ENCODE data around the gene CGREF1. TPM values are rescaled to one million over a fixed set of nuclear protein-coding genes. Genes with fewer than 3 reads are reported as not detected.
"Not testable (repeated sequence)": the region's sequence is repeated elsewhere in the genome, so short reads cannot be mapped to it uniquely, and the experiment has no call there.

The CGREF1 gene
- total and polyA plus RNA-seq, 2 experiments from 2014 or later, result 0.48 to 0.55 TPM

DNA sequence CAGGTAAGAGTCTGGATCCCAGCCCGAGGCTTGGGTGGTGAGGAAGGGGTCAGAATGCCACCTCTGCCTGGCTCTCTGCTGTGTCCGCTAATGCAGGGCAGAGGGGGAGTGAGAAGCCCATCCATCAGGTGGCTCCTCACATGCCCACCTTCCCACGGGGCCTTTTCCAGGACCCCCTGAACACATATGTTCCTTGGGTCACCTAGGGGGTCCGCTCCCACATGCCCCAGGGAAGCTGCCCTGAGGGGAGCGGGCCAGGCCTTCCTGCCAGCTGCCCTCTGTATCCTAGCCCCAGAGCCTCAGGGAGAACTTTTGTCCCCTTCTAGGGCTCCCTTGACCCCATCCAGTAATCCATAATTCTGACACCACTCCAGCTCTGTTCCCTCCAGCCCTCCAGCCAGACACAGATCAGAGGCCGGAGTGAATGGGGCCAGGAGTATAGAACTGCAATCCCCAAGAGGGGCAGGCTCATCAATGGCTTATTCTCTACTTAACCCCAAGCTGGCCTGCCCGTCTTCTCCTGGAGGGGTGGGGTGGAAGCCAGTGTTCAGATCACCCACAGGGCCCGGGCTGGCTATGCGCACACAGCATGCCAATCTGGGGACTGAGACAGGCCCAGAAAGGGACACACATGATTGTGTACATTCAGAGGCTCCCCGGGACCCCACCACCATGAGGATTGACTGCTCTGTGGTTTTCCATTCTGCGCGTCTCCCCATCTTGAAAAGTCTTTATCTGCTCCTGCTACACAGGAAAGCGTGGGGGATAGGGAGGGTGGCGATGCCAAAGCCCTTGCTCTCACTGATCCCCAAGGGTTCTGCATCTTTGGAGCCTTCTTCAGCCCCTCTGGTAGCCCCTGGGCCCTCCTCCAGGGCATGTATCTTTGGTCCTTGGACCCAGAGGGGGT, 39.4 kb downstream of the CGREF1 start:
- no peak for TF ChIP-seq CTCF (IDR thresholded peaks at IDR 0.05; ENCODE audit: low read depth, low read length)
- Histone ChIP-seq H3K4me3 (no peak overlapping the region), H3K36me3 (no peaks in the 10 kb centered on the region), H3K4me1 (ENCODE audit: low read depth) (peaks cover 19% of the 10 kb centered on the region), H3K9me3 (ENCODE audit: low read depth) (no peaks in the 10 kb centered on the region), H3K27ac (peak overlapping the region; percentile 68), H3K27me3 (no peaks in the 10 kb centered on the region)
- DNase-seq (ENCODE audit: low read depth in 1 of 2, low spot score in 1 of 2), result peak in 1 of 2 donors; percentile 22

DNA sequence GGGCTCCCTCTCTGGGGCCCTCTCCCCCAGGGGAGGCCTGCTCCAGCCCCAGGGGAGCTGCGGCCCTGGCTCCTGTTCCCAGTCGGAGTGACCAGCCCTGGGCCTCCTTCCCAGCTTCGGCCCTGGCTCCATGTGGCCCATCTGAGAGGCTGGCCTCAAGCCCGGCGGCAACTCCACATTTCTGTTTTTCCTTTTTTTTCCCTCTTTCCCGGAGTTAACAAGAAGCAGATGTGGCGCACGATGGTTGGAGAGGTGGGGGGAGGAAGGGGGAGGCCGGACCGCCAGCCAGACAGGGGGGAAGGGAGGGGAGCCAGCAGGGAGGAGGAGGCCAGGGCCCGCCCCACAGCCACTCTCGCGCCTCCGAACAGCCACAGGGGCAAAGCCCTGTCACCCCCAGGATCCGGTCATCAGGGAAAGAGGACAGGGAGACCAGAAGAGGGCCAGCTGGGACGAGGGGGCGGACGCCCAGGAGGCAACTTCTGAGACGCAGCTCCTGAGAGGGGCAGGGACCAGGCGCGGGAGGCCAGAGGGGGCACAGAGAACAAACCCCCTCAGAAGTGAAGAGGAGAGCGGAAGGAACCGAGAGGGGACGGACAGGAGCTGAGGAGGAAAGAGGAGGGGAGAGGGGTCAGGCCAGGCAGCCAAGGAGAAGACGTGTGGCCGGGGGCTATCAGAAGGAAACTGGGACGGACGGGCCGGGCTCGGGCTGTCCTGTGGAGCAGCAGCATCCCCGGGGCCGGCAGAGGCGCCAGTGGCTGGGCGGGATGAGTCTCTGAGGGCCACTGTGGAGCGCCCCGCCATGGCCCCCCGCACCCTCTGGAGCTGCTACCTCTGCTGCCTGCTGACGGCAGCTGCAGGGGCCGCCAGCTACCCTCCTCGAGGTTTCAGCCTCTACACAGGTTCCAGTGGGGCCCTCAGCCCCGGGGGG, 40.4 kb downstream of the CGREF1 start, which contains the start of gene EMILIN1:
EMILIN1 (plus strand) TSS at position 349 of the 928 bp plus-strand sequence; CDS start at position 800, 451 bp downstream.
- peak; percentile 13 for TF ChIP-seq CTCF (IDR thresholded peaks at IDR 0.05; ENCODE audit: low read depth, low read length)
- no peaks in the 10 kb centered on the region for H3K9me3 ChIP-seq (ENCODE audit: low read depth)
- H3K27ac ChIP-seq, result peak within 1 kb of the TSS; percentile 68
- no peaks in the 10 kb centered on the region for H3K36me3 ChIP-seq
- peaks cover 24% of the 10 kb centered on the region for H3K4me1 ChIP-seq (ENCODE audit: low read depth)
- H3K27me3 ChIP-seq, result no peaks in the 10 kb centered on the region
- no peak within 1 kb of the TSS for H3K4me3 ChIP-seq
- peak; percentile 25 to 99 for DNase-seq (ENCODE audit: low read depth in 1 of 2, low spot score in 1 of 2)

- Histone ChIP-seq H3K4me1 (ENCODE audit: low read depth) (peaks cover 32% of the 10 kb centered on the region), H3K27me3 (no peaks in the 10 kb centered on the region), H3K36me3 (no peaks in the 10 kb centered on the region), H3K4me3 (no peak overlapping the region), H3K9me3 (ENCODE audit: low read depth) (no peaks in the 10 kb centered on the region), H3K27ac (no peak overlapping the region)
- TF ChIP-seq CTCF (IDR thresholded peaks at IDR 0.05; ENCODE audit: low read depth, low read length), result no peak
- no peak for DNase-seq (ENCODE audit: low read depth in 1 of 2, low spot score in 1 of 2)
These were observed 41.7 kb downstream of the CGREF1 start for GRCh38 chr2:27077231-27077630.

DNA sequence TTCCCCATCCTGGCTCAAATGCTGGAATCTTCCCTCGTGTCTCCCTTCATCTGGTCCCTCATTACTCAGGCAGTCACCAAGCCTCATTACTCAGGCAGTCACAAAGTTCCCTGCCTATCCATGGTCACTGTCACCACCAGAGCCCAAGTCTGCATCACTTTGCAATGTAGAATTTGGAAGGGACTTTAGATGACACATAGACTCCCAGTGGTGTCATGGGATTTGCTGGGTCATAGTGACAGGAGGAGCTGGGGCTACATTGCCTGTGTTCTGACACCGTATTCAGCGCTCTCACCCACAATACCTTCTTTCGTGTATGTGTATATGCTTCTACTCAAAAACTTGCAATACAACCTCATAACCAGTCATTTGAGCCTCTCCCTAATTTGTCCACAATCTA, 42.6 kb downstream of the CGREF1 start:
- no peak for DNase-seq (ENCODE audit: low read depth in 1 of 2, low spot score in 1 of 2)
- Histone ChIP-seq H3K27ac (no peak overlapping the region), H3K36me3 (no peaks in the 10 kb centered on the region), H3K4me1 (ENCODE audit: low read depth) (peaks cover 31% of the 10 kb centered on the region), H3K27me3 (no peaks in the 10 kb centered on the region), H3K4me3 (no peak overlapping the region), H3K9me3 (ENCODE audit: low read depth) (no peaks in the 10 kb centered on the region)
- no peak for TF ChIP-seq CTCF (IDR thresholded peaks at IDR 0.05; ENCODE audit: low read depth, low read length)

DNA sequence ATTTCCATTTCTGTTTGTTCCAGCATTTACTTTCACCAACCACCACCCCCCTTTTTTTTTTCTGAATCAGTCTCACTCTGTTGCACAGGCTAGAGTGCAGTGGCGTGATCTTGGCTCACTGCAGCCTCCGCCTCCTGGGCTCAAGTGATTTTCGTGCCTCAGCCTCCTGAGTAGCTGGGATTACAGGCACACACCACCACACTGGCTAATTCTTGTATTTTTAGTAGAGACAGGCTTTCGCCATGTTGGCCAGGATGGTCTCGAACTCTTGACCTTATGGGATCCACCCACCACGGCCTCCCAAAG, 43.4 kb downstream of the CGREF1 start:
- not testable (repeated sequence) for DNase-seq (ENCODE audit: low read depth in 1 of 2, low spot score in 1 of 2); H3K4me3 ChIP-seq; H3K36me3 ChIP-seq; H3K27me3 ChIP-seq; H3K9me3 ChIP-seq (ENCODE audit: low read depth)
- Histone ChIP-seq H3K27ac (peak overlapping the region; percentile 7), H3K4me1 (ENCODE audit: low read depth) (peaks cover 28% of the 10 kb centered on the region)
